Colonic mucosa (tissue), 4 donors: Measurements from ENCODE around the gene GOLPH3L. TPM values are rescaled to one million over a fixed set of nuclear protein-coding genes. Genes with fewer than 3 reads are reported as not detected.

Experiments
- DNase-seq: peaks from one replicate; pipeline ENCODE4 v3.0.0-alpha.2; 2020
- H3K27ac ChIP-seq: fragments of 200-600 bp; one replicate; pipeline ENCODE4 v1.8.0; 2021
- H3K27me3 ChIP-seq: fragments of 200-600 bp; one replicate; pipeline ENCODE4 v1.8.0; 2021
- H3K36me3 ChIP-seq: fragments of 200-600 bp; one replicate; pipeline ENCODE4 v1.8.0; 2021
- H3K4me1 ChIP-seq: fragments of 200-600 bp; one replicate; pipeline ENCODE4 v1.8.0; 2021; ENCODE audit warnings: mild to moderate bottlenecking
- H3K4me3 ChIP-seq: fragments of 200-600 bp; one replicate; pipeline ENCODE4 v1.8.0; 2021
- H3K9ac ChIP-seq, 2 donors: one replicate each; pipeline ENCODE4 v1.7.0; 2013; ENCODE audit warnings: control low read depth in 2 of 2, low read depth in 2 of 2, low read length in 2 of 2
- H3K9me3 ChIP-seq: fragments of 200-600 bp; one replicate; pipeline ENCODE4 v1.8.0; 2021
- intact Hi-C: fragments of 100-400 bp; cut with DNase I; formaldehyde crosslinking; loops from one replicate; pipeline ENCODE4 v1.14.1; 2022
- total RNA-seq, 2 donors: library from RNA; stranded (reverse); fragmentation: NEBNext Ultra II Directional in 1 of 2; extraction: Animal tissue kit (Norgen Biotek cat#: 25700) in 1 of 2; gene quantifications; one replicate each; pipeline ENCODE4 v1.2.1, GENCODE V29; 2021
- TF ChIP-seq, protein P1 (sequence below): fragments of 200-600 bp; IDR thresholded peaks from one replicate; pipeline ENCODE4 v1.8.0; 2022; ENCODE audit warnings: antibody characterized with exemption, mild to moderate bottlenecking
- donor health status: healthy.
- donor health status: DM: no; HTN: no; CAD: no.
- donor health status: DM: no; HTN: no; CAD: no.

The GOLPH3L gene
- total RNA-seq, 2 donors from 2014 or later = 70.0 to 101 TPM

- Histone ChIP-seq H3K36me3 (no peaks in the 10 kb centered on the region), H3K4me3 (no peak overlapping the region), H3K9ac (no peak overlapping the region), H3K27ac (no peak overlapping the region), H3K4me1 (no peaks in the 10 kb centered on the region), H3K9me3 (no peaks in the 10 kb centered on the region), H3K27me3 (no peaks in the 10 kb centered on the region)
- intact Hi-C loops = no loop called here
- no peak for DNase-seq
- TF ChIP-seq, protein P1, sequence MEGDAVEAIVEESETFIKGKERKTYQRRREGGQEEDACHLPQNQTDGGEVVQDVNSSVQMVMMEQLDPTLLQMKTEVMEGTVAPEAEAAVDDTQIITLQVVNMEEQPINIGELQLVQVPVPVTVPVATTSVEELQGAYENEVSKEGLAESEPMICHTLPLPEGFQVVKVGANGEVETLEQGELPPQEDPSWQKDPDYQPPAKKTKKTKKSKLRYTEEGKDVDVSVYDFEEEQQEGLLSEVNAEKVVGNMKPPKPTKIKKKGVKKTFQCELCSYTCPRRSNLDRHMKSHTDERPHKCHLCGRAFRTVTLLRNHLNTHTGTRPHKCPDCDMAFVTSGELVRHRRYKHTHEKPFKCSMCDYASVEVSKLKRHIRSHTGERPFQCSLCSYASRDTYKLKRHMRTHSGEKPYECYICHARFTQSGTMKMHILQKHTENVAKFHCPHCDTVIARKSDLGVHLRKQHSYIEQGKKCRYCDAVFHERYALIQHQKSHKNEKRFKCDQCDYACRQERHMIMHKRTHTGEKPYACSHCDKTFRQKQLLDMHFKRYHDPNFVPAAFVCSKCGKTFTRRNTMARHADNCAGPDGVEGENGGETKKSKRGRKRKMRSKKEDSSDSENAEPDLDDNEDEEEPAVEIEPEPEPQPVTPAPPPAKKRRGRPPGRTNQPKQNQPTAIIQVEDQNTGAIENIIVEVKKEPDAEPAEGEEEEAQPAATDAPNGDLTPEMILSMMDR = no peak
Measured at GRCh38 chr1:150596976-150597375, 100.0 kb downstream of the GOLPH3L start.

Other genes with a start within 250 kb of the GOLPH3L start
- gene TARS2, start 209.7 kb downstream of the GOLPH3L start, total RNA-seq = 10 to 100 TPM; 19.1 to 30.4 TPM
- gene ECM1, start 189.0 kb downstream of the GOLPH3L start, total RNA-seq = 10 to 100 TPM in 1 of 2 donors, 1 to 10 TPM in 1; 6.3 to 10.5 TPM
- not detected for gene FALEC, start 181.4 kb downstream of the GOLPH3L start, total RNA-seq
- 1 to 10 TPM; 4.9 to 6.3 TPM for gene ADAMTSL4, start 147.7 kb downstream of the GOLPH3L start, total RNA-seq
- gene MCL1, start 117.5 kb downstream of the GOLPH3L start, total RNA-seq = 100 to 1,000 TPM; 151 to 285 TPM
- 100 to 1,000 TPM; 199 to 227 TPM for gene ENSA, start 67.5 kb downstream of the GOLPH3L start, total RNA-seq
- gene HORMAD1, start 23.7 kb upstream of the GOLPH3L start, total RNA-seq = 1 to 10 TPM in 1 of 2 donors, not detected in 1; 1.1 TPM
- 100 to 1,000 TPM; 210 to 554 TPM for gene CTSS, start 68.6 kb upstream of the GOLPH3L start, total RNA-seq
- 10 to 100 TPM; 11.4 to 33.6 TPM for gene CTSK, start 111.1 kb upstream of the GOLPH3L start, total RNA-seq
- gene ARNT, start 179.4 kb upstream of the GOLPH3L start, total RNA-seq = 10 to 100 TPM; 29.5 to 41.7 TPM
- gene CTXND2, start 190.0 kb upstream of the GOLPH3L start, total RNA-seq = not detected
- gene SETDB1, start 229.2 kb upstream of the GOLPH3L start, total RNA-seq = 10 to 100 TPM; 28.2 to 32.8 TPM